A673 (cell line): Measurements from ENCODE around the gene TLE4. TPM values are rescaled to one million over a fixed set of nuclear protein-coding genes. Genes with fewer than 3 reads are reported as not detected.
A peak's percentile ranks its signal among the peaks of the same experiment; 100 is the strongest.

ENCODE experiments used
- BruUV-seq: library from RNA; stranded (reverse); fragments of 400-500 nt; replicated peaks from 2 replicates; lab custom pipeline; 2021; lab: Mats Ljungman, UMichigan
- CTCF ChIA-PET: fragments of 300-600 bp; sonication (Branson Sonifier 250); formaldehyde crosslinking; loops from one replicate; lab custom pipeline; 2022; ENCODE audit warnings: antibody characterized with exemption; lab: Charles Lee
- POLR2A ChIA-PET: fragments of 300-600 bp; sonication (Branson Sonifier 250); formaldehyde crosslinking; loops from one replicate; lab custom pipeline; 2022; ENCODE audit warnings: antibody characterized with exemption; ENCODE audit not compliant: low non-redundant PET; lab: Charles Lee
- DNase-seq: peaks from one replicate; pipeline ENCODE4 v3.0.0-alpha.2; 2015; ENCODE audit warnings: low spot score
- H3K27ac ChIP-seq: fragments of 200-600 bp; sonication (generic); 2 replicates; pipeline ENCODE4 v1.5.1; 2016; ENCODE audit warnings: mixed run types, low read depth, mild to moderate bottlenecking, mixed read lengths, antibody characterized with exemption, low read length; ENCODE audit not compliant: poor library complexity, severe bottlenecking
- H3K27me3 ChIP-seq: fragments of 200-600 bp; sonication (generic); replicated peaks from 2 replicates; pipeline ENCODE4 v1.6.1; 2017; ENCODE audit warnings: mixed run types, low read depth, mild to moderate bottlenecking, mixed read lengths, antibody characterized with exemption, low read length; ENCODE audit not compliant: insufficient read depth, poor library complexity
- H3K36me3 ChIP-seq: fragments of 200-600 bp; sonication (generic); 2 replicates; pipeline ENCODE4 v1.6.1; 2016; ENCODE audit warnings: mixed run types, mild to moderate bottlenecking, mixed read lengths, antibody characterized with exemption, low read length; ENCODE audit not compliant: insufficient read depth, poor library complexity, severe bottlenecking
- H3K4me1 ChIP-seq: fragments of 200-600 bp; sonication (generic); 2 replicates; pipeline ENCODE4 v1.6.1; 2017; ENCODE audit warnings: mixed run types, mild to moderate bottlenecking, mixed read lengths, antibody characterized with exemption, low read length; ENCODE audit not compliant: insufficient read depth, poor library complexity, severe bottlenecking
- H3K4me3 ChIP-seq: fragments of 200-600 bp; sonication (generic); 2 replicates; pipeline ENCODE4 v1.5.1; 2016; ENCODE audit warnings: low read depth, mixed run types, mild to moderate bottlenecking, mixed read lengths, low read length; ENCODE audit not compliant: poor library complexity, severe bottlenecking
- H3K9me3 ChIP-seq: fragments of 200-600 bp; sonication (generic); 2 replicates; pipeline ENCODE4 v1.6.1; 2016; ENCODE audit warnings: mixed run types, low read depth, mild to moderate bottlenecking, mixed read lengths, antibody characterized with exemption, low read length; ENCODE audit not compliant: poor library complexity, severe bottlenecking
- EZH2 ChIP-seq: fragments of 200-600 bp; sonication (generic); IDR thresholded peaks from 2 replicates; pipeline ENCODE4 v1.6.1; 2017; ENCODE audit warnings: borderline replicate concordance, low read depth, mild to moderate bottlenecking, mixed read lengths, antibody characterized with exemption, low read length; ENCODE audit not compliant: poor library complexity, severe bottlenecking
- intact Hi-C: fragments of 100-400 bp; cut with micrococcal nuclease; formaldehyde crosslinking; loops from one replicate; pipeline ENCODE4 v1.10.0; 2022; ENCODE audit not compliant: unreplicated experiment
- total RNA-seq: library from RNA; stranded (reverse); gene quantifications from 2 replicates; pipeline ENCODE4 v1.2.3, GENCODE V29; 2021
- TF ChIP-seq, protein P1 (sequence below): fragments of 300-800, 200-600 bp; sonication (generic); conservative IDR thresholded peaks from 2 replicates; pipeline ENCODE4 v1.5.1; 2017; ENCODE audit warnings: low read depth, mild to moderate bottlenecking, antibody characterized with exemption, low read length, moderate library complexity, mixed read lengths

Gene TLE4
- total RNA-seq, 1 experiment from 2014 or later = 21.3 TPM

DNA sequence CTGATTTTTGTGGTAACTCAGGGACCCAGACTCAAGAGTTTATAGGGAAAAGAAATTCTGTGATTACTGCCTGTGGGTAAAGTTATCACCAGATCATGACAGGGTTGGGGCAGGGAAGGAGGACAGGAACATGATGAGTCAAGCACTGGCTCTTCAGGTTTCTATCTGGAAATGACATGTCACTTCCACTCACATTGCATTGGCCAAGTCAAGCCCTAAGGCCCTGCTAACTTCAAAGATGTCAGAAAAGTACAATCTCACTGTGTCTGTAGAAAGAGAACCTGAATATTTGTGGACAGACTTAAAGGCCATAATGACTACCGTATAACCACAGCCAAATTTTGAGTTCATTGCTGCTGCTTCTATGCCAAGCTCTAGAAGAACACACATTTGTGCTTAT lies 187.7 kb downstream of the TLE4 start:
- intact Hi-C loops = no loop called here
- no peaks in the 10 kb centered on the region for H3K9me3 ChIP-seq
- H3K4me3 ChIP-seq = no peak overlapping the region
- H3K27me3 ChIP-seq = no peaks in the 10 kb centered on the region
- no peak overlapping the region for H3K27ac ChIP-seq
- TF ChIP-seq EZH2 = no peak
- TF ChIP-seq, protein P1, sequence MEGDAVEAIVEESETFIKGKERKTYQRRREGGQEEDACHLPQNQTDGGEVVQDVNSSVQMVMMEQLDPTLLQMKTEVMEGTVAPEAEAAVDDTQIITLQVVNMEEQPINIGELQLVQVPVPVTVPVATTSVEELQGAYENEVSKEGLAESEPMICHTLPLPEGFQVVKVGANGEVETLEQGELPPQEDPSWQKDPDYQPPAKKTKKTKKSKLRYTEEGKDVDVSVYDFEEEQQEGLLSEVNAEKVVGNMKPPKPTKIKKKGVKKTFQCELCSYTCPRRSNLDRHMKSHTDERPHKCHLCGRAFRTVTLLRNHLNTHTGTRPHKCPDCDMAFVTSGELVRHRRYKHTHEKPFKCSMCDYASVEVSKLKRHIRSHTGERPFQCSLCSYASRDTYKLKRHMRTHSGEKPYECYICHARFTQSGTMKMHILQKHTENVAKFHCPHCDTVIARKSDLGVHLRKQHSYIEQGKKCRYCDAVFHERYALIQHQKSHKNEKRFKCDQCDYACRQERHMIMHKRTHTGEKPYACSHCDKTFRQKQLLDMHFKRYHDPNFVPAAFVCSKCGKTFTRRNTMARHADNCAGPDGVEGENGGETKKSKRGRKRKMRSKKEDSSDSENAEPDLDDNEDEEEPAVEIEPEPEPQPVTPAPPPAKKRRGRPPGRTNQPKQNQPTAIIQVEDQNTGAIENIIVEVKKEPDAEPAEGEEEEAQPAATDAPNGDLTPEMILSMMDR = no peak
- ChIA-PET POLR2A (no interaction called here), CTCF (no interaction called here)
- DNase-seq = no peak
- no peaks in the 10 kb centered on the region for H3K4me1 ChIP-seq
- H3K36me3 ChIP-seq = no peaks in the 10 kb centered on the region
- BruUV-seq = no TSS peak

DNA sequence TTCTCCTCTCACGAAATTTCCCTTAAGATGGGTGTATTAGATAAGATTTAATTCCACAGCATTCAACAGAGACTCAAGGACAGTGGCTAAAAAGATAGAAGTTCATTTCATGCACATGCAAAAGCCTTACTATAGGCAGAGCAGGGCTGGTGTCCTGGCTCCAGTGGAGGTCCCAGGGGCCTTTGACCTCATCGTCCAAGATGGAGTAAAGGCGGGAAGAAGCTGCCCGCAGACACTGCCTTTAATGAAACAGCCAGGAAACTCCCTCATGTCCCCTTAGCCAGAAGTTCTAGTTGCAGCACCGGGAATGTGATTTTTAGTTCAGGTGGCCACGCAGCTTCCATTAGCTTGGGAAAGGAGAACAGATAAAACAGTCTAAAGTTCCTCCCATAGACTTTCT lies 190.3 kb downstream of the TLE4 start:
- POLR2A ChIA-PET = no interaction called here
- BruUV-seq = no TSS peak
- DNase-seq = no peak
- H3K4me3 ChIP-seq = no peak overlapping the region
- H3K9me3 ChIP-seq = no peaks in the 10 kb centered on the region
- no peak overlapping the region for H3K27ac ChIP-seq
- intact Hi-C loops = no loop called here
- CTCF ChIA-PET = no interaction called here
- TF ChIP-seq, protein P1 = no peak
- TF ChIP-seq EZH2 = no peak
- H3K4me1 ChIP-seq = no peaks in the 10 kb centered on the region
- no peaks in the 10 kb centered on the region for H3K36me3 ChIP-seq
- H3K27me3 ChIP-seq = peaks cover 6% of the 10 kb centered on the region

DNA sequence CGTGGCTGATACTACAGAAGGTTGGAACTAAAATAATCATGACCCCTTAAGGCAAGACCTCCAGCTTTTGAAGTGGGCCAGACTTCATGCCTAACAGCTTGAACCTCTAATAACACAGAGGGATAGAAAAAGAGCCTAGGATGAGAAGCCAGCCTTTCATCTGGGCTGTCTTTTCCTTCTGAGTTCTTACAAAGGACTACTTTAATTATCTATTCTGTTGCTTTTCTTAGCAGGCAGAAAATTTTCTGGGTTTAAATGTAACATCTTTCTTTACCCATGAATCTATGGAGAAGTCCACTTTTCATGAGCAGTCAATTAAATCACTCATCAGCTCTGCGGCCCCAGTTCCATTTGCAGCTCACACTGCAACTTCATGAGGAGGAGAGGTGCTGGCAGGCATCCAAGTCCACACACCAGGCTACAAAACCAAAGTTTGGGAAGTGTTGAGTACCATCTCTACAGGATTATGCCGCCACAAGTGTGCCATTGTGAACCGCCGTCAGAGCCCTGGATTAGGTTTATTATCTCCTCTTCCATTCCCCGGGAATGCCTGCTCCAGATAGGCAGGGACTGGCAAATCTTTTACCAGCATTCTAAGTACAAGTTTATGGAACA lies 192.0 kb downstream of the TLE4 start:
- Histone ChIP-seq H3K9me3 (no peaks in the 10 kb centered on the region), H3K27ac (no peak overlapping the region), H3K36me3 (no peaks in the 10 kb centered on the region), H3K27me3 (peaks cover 20% of the 10 kb centered on the region), H3K4me1 (no peaks in the 10 kb centered on the region), H3K4me3 (no peak overlapping the region)
- CTCF ChIA-PET = no interaction called here
- POLR2A ChIA-PET = no interaction called here
- TF ChIP-seq, protein P1 = no peak
- no peak for TF ChIP-seq EZH2
- intact Hi-C loops = no loop called here
- no TSS peak for BruUV-seq
- peak; percentile 6 for DNase-seq
